ENCODE measurements around the gene STOML2.

DNA sequence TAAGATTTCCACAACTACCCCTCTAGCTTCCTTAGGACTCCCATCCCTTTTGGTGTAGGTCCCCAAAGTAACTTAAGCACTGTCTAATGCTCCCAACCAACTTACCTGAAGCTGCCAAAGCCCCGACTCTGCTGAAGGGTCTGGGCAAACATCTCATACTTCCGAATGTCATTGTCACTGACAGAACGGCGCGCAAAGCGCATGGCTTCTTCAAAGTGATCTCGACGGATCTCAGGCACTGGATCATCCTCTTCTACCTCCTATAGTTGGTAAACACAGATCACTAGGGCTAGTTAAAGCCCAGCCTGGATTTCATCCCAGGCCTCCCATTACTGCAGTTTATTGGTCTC is 45.7 kb downstream of the STOML2 start:
- TF ChIP-seq CTCF (IDR thresholded peaks at IDR 0.05): no peak
- TF ChIP-seq EZH2 (IDR thresholded peaks at IDR 0.05; ENCODE audit: borderline replicate concordance, insufficient read depth, low read depth, low read length, poor library complexity, severe bottlenecking): no peak
